Stimulated activated naive CD8-positive, alpha-beta T cell treated with anti-CD3 and anti-CD28 coated beads, Interleukin-15, Interleukin-2, amounts not matched to agents 100 U/mL and 50 U/mL, for 24 hours (primary cell): ENCODE results near the gene FEZF1.
"Not testable (repeated sequence)": the region's sequence is repeated elsewhere in the genome, so short reads cannot be mapped to it uniquely, and the experiment has no call there.

Experiments
- ATAC-seq: fragments of 150-1000 bp; cut with Tn5 transposase; one replicate; pipeline ENCODE4 v1.10.0; 2021
- DNase-seq: peaks from one replicate; pipeline ENCODE4 v3.0.0; 2021

FEZF1 gene

DNA sequence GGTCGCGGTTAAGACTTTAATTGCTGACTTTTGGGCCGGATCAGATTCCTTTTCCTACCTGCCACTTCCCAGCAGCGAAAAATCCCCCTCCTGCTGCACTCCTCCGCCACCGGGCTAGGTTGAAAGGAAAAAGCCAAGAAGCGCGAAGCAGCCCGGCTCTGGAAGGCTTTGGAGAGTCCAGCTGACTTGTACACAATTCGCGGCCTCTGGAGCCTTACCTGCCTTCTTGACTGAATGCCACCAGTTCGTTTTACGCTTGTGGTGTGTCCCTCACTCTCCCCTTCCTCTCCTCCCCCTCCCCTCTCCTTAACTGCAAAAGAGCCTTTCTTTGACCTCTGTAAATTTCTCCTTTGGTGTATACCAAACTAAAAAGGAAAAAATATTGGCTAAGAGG lies 2.7 kb upstream of the FEZF1 start:
- DNase-seq, result no peak
- no peak for ATAC-seq

DNA sequence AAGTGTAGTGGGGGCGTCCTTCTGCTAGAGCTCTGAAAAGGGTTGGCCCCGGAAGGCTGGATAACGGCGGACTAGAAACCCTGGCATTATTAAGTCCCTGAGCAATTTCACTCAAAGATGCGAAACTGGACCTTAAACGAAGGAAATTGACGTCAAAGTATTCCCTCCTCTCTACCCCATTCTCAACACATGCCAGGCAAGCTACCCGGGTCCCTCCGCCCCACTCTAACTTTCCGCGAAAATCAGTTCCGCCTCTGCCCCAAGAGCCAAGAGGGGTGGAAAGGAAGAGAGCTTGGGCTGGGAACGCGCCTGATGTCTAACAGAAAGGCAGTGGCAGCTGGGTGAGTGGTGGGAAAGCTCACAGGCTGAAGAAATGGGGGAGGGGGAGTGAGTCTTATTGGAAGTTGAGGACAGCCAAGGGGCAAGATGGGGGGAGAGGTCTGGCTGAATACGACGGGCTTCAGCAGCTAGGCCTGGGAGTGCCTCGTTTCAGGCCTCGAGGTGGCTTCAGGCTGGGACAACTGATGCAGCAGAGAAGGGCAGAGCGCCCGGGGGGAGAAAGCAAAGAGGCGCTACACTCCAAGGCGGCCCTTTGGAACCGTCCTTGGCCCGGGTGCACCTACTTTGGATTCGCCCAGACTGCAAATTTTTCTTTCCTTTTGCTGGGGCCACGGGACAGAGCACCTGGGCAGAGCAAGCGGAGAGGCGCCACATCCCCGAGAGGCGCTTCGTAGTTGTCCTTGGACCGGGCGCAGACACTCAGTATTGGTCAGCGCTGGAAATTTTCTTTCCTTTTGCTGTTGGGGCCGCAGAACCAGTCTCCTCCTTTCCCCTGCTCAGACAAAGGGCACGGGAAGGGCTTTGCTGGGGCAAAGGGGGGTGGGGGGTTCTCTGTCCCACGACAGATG lies 2.0 kb upstream of the FEZF1 start:
- ATAC-seq, result no peak
- DNase-seq, result no peak

DNA sequence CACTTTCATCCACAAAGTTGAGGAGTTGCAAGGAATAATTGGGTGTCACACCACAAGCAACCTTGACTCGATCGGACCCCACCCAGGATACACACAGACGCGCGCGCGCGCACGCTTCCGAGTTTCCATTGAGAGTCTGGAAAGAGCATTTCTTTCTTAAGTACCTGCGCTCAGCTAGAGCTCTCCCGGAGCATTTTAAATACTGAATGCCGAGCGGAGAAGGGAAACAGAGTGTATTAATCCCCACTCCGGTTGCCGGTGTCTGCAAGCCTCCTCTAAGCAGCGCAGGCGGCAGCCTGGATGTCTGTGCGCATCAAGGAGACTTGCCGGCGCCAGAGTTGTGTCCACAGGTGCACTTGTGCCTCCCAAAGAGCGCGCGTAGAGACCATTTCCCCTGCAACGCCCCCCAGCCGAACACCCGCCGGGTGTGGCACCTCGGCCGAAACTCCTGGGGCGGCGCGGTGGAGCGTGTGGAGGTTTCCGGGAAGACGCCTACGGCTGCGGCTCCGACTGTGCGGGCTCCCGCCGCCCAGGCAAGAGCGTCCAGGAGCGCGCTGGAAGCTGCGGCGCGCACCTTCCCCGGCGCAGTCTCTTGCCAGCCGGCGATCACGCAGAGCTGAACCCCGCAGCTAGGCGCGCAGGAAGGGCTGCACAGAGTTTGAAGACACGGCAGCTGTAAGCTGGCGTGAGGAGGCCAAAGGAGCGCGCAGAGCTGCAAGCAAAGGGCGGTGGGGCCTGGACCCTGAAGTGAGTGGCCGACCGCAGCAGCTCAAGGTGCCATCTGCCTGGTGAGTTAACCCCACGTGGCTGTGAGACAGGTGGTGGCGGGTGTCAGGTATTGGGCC lies 1.1 kb upstream of the FEZF1 start:
- ATAC-seq (no peak), DNase-seq (no peak)

DNA sequence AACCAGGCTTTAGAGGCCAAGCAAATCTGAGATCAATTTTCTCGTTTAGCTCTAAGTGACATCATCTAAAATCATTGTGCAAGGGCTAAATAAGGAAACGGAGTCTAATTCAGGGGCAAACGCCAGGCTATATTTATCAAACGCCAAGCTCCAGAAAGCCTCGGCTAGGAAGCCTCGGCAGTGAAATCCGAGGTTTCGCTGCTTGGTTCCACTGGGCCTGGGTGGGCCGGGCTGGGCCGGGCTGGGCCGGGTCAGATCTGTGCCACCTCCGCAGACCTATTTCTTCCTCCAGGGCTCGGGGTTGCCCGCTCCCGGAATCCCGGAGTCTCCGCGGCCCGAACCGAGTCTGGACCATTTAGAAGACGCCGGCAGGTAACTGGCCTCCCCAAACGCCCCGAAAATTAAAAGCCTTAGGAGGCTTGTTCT lies 459 bp upstream of the FEZF1 start:
- DNase-seq (no peak), ATAC-seq (no peak)

DNA sequence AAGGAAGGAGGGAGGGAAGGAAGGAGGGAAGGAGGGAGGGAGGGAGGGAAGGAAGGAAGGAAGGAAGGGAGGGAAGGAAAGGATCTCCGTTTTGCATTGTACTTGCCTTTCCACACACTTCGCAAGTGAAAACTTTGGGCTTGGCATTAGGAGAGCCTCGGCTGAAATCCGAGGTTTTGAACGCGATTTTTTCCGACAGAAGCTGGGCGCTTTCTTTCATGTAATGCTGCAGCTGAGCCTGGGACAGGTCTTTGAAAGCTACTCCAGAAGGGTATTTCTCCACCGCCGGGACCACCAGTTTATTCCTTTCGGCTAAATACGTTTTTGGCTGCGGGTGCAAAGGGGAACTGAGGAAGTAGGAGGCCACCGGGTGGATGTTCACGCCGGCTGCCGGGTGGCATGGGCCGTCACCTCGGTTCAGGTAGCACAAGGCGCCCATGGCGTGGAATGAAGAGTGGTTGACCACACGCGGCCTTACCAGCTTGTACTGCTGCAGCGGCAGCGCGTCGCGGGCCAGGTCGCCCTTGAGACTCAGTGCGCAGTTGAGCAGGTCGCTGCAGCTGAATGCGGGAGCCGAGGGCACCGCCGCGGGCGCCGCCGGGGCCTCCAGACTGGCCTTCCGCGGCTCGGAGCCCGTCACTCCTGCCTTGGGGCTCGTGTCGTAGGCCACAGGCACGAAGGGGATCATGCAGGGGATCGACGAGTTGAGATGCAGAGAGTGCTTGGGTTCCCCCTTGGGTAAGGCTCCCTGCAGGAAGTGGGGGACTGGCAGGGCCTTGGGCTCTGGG lies 825 bp downstream of the FEZF1 start:
- ATAC-seq, result no peak
- no peak for DNase-seq

DNA sequence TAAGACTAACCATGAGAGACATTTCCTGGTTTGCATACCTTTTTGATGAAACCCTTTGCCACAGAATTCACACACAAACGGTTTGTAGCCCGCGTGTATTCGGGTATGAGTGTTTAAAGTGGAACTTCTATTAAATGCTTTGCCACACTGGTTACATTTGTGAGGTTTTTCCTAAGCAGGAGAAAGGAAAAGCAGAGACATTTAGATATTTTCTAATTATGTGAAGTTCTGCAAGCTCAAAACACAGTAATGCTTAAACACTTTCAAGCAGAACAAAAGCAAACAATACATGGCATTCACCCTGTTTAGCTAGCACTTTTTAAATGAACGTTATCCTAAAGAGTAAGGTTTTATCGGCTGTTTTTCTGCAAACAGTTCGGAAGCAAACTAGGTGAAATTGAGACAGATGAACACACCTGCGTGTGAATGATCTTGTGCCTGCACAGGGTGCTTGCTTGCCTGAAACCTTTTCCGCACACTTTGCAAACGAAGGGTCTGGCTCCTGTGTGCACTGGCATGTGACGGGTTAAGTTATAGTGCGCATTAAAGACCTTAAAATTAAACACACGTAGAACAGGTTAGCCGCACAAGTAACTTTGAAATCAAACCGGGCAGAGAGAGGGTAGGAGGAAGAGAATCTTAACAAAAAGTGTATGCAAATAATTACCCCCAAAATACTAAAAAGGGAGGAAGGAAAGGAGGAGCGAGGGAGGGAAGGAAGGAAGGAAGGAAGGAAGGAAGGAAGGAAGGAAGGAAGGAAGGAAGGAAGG lies 1.6 kb downstream of the FEZF1 start:
- ATAC-seq (no peak), DNase-seq (no peak)

DNA sequence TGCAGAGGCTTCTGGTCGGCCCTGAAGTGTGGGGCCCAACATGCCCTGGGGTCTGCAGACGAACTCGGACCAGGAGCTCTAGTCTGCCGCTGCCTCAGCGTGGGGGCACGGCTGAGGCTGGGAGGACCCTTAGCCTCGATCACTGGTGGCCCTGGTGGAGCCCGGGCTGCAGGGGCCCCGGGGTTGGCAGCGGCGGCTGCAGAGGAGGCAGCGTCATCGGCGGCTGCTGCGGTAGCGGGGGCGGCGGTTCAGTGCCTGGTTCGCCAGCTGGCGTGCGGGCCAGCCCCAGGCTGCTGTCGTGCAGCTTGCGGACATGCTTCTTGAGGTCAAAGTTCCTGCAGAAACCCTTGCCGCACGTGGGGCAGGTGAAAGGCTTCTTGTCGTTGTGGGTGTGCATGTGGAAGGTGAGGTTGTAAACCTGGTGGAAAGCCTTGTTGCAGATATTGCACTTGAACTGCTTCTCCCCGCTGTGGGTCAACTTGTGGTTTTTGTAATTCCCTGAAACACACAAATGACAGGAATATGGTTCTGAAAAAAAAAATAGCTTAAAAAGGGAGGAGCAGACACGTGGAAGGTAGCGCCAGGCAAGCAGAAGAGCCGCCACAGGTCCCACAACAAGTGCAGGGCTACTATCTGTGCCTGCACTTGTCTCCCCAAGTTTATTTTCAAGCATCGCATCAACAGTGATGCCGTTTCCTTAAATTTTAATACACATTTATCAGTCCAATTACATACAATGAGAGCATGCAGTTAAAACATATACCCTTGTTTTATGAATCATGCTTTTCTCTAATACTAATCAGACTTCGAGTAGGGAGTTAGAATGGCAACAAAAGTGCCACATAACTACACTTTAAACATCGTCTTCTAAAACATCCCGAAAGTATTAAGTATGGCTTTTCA lies 2.4 kb downstream of the FEZF1 start:
- no peak for ATAC-seq
- no peak for DNase-seq

DNA sequence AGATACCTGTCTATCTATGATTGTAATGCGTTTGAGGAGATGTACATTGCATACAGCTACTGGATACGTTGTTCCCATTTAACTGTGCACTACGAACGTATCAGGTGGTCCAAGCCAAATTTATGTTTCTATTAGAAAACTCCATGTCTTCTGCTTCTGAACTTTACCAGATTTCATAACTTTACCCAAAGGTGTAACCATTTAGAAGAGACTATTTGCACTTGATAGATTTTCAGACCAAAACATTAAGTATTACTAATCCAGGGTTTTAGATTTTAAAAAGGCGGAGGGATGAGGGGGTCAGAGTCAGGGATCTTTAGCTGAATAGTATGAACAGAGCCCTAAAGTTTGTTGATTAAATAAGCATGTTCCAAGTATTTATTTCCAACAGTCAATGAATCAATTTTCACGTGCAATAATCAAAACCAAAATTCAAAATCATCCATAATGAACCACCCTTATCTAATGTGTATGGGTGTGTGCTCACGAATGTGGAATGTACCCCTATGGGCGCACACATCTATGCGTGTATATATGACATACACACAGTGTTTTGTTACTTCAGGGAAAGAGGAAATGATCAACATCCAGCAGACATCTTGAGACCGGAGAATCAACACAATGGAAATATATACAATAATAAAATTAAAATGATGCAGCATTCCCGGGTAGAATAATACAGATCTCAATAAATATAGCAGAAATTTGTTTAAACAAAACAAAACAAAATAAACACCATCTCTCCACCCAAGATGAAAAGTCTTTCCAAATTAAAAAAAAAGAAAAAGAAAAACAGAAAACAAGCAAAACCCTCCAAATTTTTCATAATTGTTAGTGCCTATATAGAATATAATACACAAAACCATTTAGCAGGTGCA lies 3.4 kb downstream of the FEZF1 start:
- DNase-seq (no peak), ATAC-seq (no peak)

DNA sequence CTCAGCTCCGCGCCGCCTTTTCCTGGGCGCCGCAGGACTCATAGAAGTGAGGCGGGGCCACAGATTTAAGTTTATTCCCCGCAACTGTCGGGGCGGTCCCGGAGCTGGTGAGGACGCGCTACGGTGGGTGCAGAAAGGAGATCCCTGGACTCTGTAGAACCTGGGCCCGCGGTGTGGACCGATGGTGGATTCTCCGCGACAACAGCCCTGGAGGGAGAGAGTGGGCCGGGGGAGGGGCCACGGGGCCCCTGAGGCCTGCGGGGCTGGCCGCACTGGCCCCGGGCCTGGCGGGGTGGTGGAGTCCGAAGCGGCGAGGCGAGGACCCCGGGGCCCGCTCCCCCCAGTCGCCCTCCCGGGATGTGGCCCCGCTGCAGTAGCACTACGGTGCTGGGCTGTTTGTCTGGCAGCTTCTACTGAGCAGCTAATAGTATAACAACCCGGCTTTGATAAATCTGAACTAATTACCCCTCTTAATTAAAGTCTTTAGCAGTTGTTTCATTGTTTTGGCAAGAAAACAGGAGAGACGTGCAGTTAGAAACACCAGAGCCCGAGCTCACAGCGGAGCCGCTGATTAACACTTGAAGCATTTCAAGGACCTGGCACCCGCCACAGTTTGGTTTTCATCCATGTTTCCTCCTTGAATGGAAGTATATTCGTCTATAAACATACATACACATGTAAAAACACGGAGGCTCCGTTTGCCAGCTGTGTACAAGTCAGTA lies 4.2 kb downstream of the FEZF1 start:
- DNase-seq (no peak), ATAC-seq (no peak)

DNA sequence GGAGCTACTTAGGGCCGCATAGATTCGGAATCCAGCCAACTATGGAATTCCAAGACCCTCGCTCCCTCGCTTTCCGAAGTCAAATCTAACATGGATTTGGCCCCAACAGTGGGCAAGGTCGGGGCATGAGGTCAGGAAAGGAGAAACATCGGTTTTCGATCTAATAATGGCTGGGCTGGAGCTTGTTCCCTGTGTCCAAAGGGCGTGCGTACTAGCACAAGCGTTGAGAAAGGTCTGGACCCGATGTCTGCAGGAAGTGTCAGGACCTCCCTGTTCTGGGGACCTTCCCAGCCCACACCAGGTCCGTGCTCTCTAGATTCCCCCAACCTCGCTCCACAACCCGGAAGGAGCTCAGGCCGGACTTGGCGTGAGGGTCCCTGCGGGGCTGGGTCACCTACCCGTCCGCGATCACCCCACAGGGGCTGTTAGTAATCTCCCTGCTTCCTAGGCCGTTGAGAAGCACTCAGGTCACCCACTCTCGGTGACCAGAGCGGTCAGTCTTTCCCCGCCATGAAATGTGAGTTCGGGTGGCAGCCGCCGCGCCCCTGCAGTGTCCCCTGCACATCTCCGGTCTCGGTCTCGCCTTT lies 4.8 kb downstream of the FEZF1 start:
- DNase-seq, result no peak

DNA sequence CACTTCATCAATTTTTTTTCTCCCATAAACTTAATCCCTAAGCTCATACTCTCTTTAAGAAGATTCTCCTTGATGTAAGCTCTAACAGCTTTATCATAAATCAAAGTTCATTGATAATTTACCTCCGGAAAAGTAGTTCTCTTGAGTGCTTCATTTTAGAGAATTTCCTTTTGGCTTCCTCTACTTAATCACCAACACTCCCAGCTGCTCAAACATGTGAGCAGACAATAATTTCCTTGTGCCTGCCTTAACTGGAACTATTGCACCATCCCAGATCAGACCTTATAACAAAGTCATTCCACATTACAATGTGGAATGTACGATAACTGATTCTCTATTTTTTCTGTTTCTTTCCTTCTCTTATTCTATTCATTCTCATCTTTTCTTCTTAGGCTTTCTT lies 5.9 kb downstream of the FEZF1 start:
- no peak for DNase-seq
- no peak for ATAC-seq

More for the DNA sequence above, 4.8 kb downstream of the FEZF1 start:
- ATAC-seq, result no peak

DNA sequence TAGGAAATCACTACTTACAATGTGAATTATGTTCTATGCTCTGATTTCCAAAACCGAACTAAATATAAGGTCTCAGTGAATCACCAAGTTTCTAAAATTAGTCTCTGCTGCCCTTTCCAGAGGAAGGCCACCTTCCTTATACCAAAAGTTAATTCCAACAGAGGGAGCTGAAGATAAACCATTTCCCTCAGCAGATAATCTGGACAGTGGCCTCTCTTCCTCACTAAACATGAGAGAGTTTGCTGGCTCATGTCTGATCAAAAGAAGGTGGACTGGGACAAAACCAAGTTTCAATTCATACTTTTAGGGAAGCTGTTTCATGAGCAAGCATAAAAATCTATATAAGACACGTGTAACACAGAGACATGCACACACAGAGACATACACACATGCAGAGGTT lies 6.4 kb downstream of the FEZF1 start:
- no peak for DNase-seq
- ATAC-seq, result no peak

DNA sequence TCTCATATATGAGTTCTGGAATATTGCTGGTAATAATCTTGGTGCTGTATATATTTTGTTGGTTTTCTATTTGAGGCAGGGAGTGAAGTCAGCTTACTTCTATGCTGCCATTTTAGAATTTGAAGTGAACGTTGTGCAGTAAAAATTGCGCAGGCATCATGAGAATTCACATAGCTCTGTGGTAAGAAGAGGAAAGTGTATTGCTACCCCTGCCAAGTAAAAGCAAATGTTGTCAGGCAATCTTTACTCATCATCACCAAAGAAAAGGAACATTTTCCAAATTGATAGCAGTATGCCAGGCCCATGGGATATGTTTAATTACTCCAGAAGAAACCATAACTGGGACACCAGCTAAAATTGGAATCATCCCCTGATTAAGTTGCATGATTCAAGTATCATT lies 13.4 kb downstream of the FEZF1 start:
- ATAC-seq, result no peak
- no peak for DNase-seq

DNA sequence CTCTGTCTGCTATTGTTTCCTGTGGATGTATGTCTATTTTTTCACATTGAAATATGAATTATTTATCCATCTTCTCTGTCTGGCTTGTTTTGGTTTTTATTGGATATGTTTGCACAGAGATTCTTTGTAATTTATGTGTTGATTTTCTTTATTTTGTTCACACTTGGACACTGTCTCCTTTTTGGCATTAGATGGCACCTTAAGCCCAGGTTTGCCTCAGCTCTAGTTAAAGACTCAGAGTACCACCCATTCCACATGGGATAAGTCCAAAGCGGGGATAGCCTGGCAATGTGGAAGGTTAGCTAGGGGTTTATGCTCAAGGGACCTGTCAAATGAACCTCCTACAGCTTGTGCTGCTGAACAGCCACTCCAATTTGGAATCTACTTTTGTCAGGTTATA lies 14.1 kb downstream of the FEZF1 start:
- DNase-seq (no peak), ATAC-seq (no peak)

DNA sequence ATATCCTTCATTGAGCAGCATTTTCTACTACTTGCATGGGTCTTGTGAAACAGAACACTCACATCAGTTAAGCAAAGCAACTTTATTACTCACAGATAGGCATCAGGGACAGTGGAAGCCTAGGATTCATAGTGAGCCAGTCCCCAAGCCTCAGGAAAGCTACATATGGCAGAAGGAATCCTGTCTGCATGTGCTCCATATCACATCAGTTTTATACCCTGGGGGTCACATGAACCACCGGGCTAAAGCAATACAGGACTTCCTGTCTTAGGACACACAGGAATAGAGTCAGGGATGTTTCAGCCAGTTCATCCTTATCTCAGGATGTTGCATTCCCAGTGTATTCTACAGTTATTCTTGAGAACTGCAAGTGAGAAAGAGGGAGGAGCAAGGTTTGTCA lies 15.1 kb downstream of the FEZF1 start:
- ATAC-seq (no peak), DNase-seq (no peak)

DNA sequence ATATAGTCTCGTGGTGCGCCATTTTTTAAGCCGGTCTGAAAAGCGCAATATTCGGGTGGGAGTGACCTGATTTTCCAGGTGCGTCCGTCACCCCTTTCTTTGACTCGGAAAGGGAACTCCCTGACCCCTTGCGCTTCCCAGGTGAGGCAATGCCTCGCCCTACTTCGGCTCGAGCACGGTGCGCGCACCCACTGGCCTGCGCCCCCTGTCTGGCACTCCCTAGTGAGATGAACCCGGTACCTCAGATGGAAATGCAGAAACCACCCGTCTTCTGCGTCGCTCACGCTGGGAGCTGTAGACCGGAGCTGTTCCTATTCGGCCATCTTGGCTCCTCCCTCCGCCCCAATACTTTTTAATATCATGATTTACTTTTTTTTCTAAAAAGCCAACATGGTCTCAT lies 19.9 kb downstream of the FEZF1 start:
- not testable (repeated sequence) for DNase-seq, ATAC-seq

DNA sequence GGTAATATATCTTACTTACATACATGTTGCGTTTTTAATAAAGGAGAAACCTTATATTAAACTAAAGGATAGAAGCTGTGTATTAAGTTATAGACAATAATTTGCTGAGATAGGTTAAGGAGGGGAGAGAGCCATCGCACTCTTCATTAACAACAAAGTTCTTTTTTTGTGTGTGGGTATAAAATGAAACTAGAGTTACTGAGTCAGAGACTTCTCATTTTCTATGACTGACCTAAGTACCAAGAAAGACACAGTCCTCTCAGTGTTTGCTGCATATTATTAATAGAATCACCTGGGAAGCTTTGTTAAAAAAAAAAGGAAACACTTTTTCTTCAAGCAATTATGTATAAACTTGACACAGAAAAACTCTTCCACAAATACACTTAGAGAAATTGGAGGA lies 31.4 kb downstream of the FEZF1 start:
- DNase-seq, result no peak

DNA sequence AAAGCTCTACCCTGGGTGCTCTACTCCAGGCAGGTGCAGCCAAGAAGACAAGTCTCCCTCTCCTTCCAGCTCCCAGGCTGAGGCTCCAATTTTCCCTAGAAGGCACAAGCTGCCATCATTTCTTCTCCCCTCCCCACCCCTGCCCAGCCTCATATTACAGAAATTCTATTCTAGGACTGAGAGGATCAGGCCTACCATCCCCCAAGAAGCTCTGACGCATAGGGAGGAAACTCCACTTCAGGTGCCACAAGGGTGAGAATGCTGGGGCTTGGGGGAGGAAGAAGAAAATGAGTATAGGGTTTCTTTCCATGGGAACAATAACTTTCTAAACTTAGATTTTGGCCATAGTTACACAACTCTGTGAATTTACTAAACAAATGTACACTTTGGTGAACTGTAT lies 35.3 kb downstream of the FEZF1 start:
- ATAC-seq, result no peak

More for the DNA sequence above, 31.4 kb downstream of the FEZF1 start:
- no peak for ATAC-seq

DNA sequence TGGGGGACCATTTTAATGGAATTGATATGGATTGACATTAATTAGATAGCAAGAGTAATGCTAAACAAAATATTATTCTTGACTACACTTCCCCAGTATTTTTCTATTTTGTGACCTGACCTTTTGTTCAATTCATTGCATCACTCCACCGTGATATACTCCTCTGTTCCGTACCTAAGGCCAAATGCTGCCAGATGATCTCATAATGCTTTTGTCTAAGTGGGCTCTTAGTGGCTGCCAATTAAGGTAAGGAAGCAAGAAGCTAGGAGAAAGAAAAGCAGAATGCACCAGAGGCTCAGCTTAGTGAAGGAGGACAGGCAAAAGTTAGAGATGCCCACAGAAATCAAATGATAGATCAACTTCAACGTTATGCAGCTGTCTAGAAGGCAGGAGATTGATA lies 36.4 kb downstream of the FEZF1 start:
- ATAC-seq, result no peak

More for the DNA sequence above, 35.3 kb downstream of the FEZF1 start:
- DNase-seq, result no peak

More for the DNA sequence above, 36.4 kb downstream of the FEZF1 start:
- no peak for DNase-seq
